K562 (cell line): ENCODE measurements around the gene CNGB1. TPM values are rescaled to one million over a fixed set of nuclear protein-coding genes. Genes with fewer than 3 reads are reported as not detected.
A peak's percentile ranks its signal among the peaks of the same experiment; 100 is the strongest.

Source experiments
- ATAC-seq: fragments of 200-7000 bp; cut with Tn5 transposase; 3 replicates; pipeline ENCODE4 v1.9.1; 2020; ENCODE audit warnings: moderate library complexity
- BruUV-seq: library from RNA; stranded (reverse); fragments of 400-500 nt; replicated peaks from 2 replicates; lab custom pipeline; 2021; lab: Mats Ljungman, UMichigan
- CTCF ChIA-PET: fragments of 300-600 bp; formaldehyde crosslinking; extraction: SDS; loops from one replicate; lab custom pipeline; 2021; ENCODE audit warnings: low intra/inter-chr PET ratio; lab: Yijun Ruan, JAX
- POLR2A ChIA-PET: fragments of 300-600, 350-650 bp; sonication (Branson Sonifier 250); formaldehyde crosslinking; extraction: SDS; loops from one replicate; lab custom pipeline; 2021; ENCODE audit warnings: antibody characterized with exemption, inconsistent platforms; lab: Yijun Ruan, JAX
- DNase-seq, 4 experiments: peaks; one replicate each; pipeline versions ENCODE4 v3.0.0 to v3.0.0-alpha.2; 2011 to 2018; ENCODE audit warnings: low spot score in 3 of 4, mixed read lengths in 3 of 4; ENCODE audit errors: extremely low read depth in 1 of 4
- FAIRE-seq: peaks from 2 replicates; lab custom pipeline; 2011; peaks lifted over from hg19 to GRCh38; lab: Jason Lieb, UNC
- H2AFZ ChIP-seq: 2 replicates; pipeline ENCODE4 v1.6.0; 2011; ENCODE audit warnings: low read depth, low read length, control low read depth, inconsistent platforms
- H3K27ac ChIP-seq: fragments of 200-600 bp; 3 replicates; pipeline ENCODE4 v1.8.0; 2011; ENCODE audit warnings: low read depth, mild to moderate bottlenecking, control low read depth, inconsistent platforms, low read length, moderate library complexity, mixed read lengths; ENCODE audit errors: extremely low read depth
- H3K27me3 ChIP-seq, 2 experiments: fragments of 300-600 bp in 1 of 2; 2 replicates in 1 of 2; 3 replicates in 1 of 2; pipeline versions ENCODE4 v1.6.0 to v1.8.0; 2011; ENCODE audit warnings: inconsistent platforms in 2 of 2, low read length in 2 of 2, mild to moderate bottlenecking in 1 of 2, mixed read lengths in 1 of 2, moderate library complexity in 1 of 2; ENCODE audit not compliant: control insufficient read depth in 2 of 2, insufficient read depth in 2 of 2
- H3K36me3 ChIP-seq: fragments of 300-600 bp; 3 replicates; pipeline ENCODE4 v1.8.0; 2011; ENCODE audit warnings: mild to moderate bottlenecking, low read length, inconsistent platforms; ENCODE audit not compliant: control insufficient read depth, insufficient read depth
- H3K4me1 ChIP-seq, 2 experiments: fragments of 200-600 bp in 1 of 2; replicated peaks in 1 of 2; 2 replicates in 1 of 2; 3 replicates in 1 of 2; pipeline versions ENCODE4 v1.5.1 to v1.8.0; 2011; ENCODE audit warnings: inconsistent platforms in 2 of 2, low read length in 2 of 2, mild to moderate bottlenecking in 1 of 2, mixed read lengths in 1 of 2, moderate library complexity in 1 of 2; ENCODE audit not compliant: control insufficient read depth in 2 of 2, insufficient read depth in 2 of 2
- H3K4me2 ChIP-seq: 2 replicates; pipeline ENCODE4 v1.6.1; 2011; ENCODE audit warnings: low read length, control low read depth, inconsistent platforms, mixed read lengths; ENCODE audit not compliant: insufficient read depth
- H3K4me3 ChIP-seq: fragments of 200-600 bp; sonication (generic), shearing (Covaris generic); 2 replicates; pipeline ENCODE4 v1.5.1; 2016; ENCODE audit warnings: control low read depth, inconsistent platforms
- H3K79me2 ChIP-seq: fragments of 200-600 bp; 3 replicates; pipeline ENCODE4 v1.8.0; 2011; ENCODE audit warnings: low read length, inconsistent platforms; ENCODE audit not compliant: control insufficient read depth, insufficient read depth
- H3K9ac ChIP-seq, 2 experiments: 2 replicates each; pipeline versions ENCODE4 v1.6.0 to v1.6.1; 2011; ENCODE audit warnings: low read depth in 2 of 2, low read length in 2 of 2, control low read depth in 1 of 2, inconsistent platforms in 1 of 2, mild to moderate bottlenecking in 1 of 2, mixed read lengths in 1 of 2; ENCODE audit not compliant: insufficient read depth in 1 of 2
- H3K9me1 ChIP-seq: one replicate; pipeline ENCODE4 v1.6.0; 2011; ENCODE audit warnings: inconsistent platforms, mild to moderate bottlenecking, low read length, moderate library complexity; ENCODE audit not compliant: control insufficient read depth, insufficient read depth
- H3K9me3 ChIP-seq: replicated peaks from 2 replicates; pipeline ENCODE4 v1.5.1; 2011; ENCODE audit warnings: low read depth, low read length, inconsistent platforms; ENCODE audit not compliant: control insufficient read depth, insufficient read depth
- H4K20me1 ChIP-seq: replicated peaks from 2 replicates; pipeline ENCODE4 v1.6.1; 2011; ENCODE audit warnings: low read length, inconsistent platforms, mixed read lengths; ENCODE audit not compliant: control insufficient read depth, insufficient read depth
- BCOR ChIP-seq: fragments of 450-650 bp; IDR thresholded peaks from 2 replicates; pipeline ENCODE4 v1.6.1; 2016
- CREBBP ChIP-seq: IDR thresholded peaks from one replicate; pipeline ENCODE4 v1.6.1; 2012; ENCODE audit warnings: low read depth, mild to moderate bottlenecking, control low read depth, inconsistent platforms, low read length
- ESRRA ChIP-seq: fragments of 450-650 bp; IDR thresholded peaks from 2 replicates; pipeline ENCODE4 v1.6.1; 2014; ENCODE audit warnings: low read depth, mild to moderate bottlenecking, moderate library complexity, borderline replicate concordance
- MAFK ChIP-seq: IDR thresholded peaks from 2 replicates; pipeline ENCODE4 v1.6.1; 2011; ENCODE audit warnings: low read length, improper control_type of control experiment
- NCOA1 ChIP-seq: fragments of 450-650 bp; IDR thresholded peaks from 2 replicates; pipeline ENCODE4 v1.6.1; 2016; ENCODE audit warnings: low read depth
- RBM25 ChIP-seq: fragments of 200-400 bp; formaldehyde crosslinking; IDR thresholded peaks from 2 replicates; pipeline ENCODE4 v1.6.1; 2018; ENCODE audit warnings: low read length, low read depth, moderate library complexity; ENCODE audit not compliant: severe bottlenecking
- WGBS: fragments of 100-300 bp; shearing (Covaris generic); methylation state at CpG from one replicate; pipeline ENCODE4 v1.1.6; 2016; ENCODE audit warnings: low coverage, mixed read lengths; ENCODE audit not compliant: insufficient coverage; ENCODE audit errors: missing lambda C conversion rate; 5-methylcytosine and 5-hydroxymethylcytosine counted together
- in situ Hi-C: fragments of 300-500 bp; cut with MboI; formaldehyde crosslinking; loops from 4 replicates; pipeline ENCODE4 v1.15.0; 2018; ENCODE audit warnings: inconsistent platforms, mixed read lengths
- intact Hi-C: fragments of 100-400 bp; cut with micrococcal nuclease; formaldehyde crosslinking; loops from 2 replicates; pipeline ENCODE4 v1.14.2; 2022
- polyA plus RNA-seq, 8 experiments: library from polyadenylated mRNA; depleted of rRNA in 4 of 8; stranded (reverse) in 5 of 8; unstranded in 3 of 8; fragments of >200 nt; fragmentation: Nextera tagmentation in 2 of 8; fragmentation: Illumina TruSeq in 1 of 8; extraction: Ambion mirVana in 2 of 8; extraction: Trizol in 1 of 8; gene quantifications; 2 replicates each; pipeline versions ENCODE4 v1.2.1 to v1.2.3, GENCODE V29; 2011 to 2014; ENCODE audit warnings: inconsistent platforms in 1 of 8, missing spikeins in 1 of 8
- total RNA-seq, 7 experiments: library from RNA; depleted of rRNA in 6 of 7; stranded (reverse); fragments of >200 nt in 6 of 7; fragmentation: Illumina TruSeq in 2 of 7; extraction: Trizol in 2 of 7; gene quantifications; 2 replicates each; pipeline versions ENCODE4 v1.2.1 to v1.2.3, GENCODE V29; 2011 to 2021; ENCODE audit warnings: low replicate concordance in 1 of 7
- TF ChIP-seq, protein P1 (sequence below), 2 experiments: fragments of 250-450 bp in 1 of 2; fragments of 450-650 bp in 1 of 2; sonication (Bioruptor Pico) in 1 of 2; IDR thresholded peaks; 2 replicates each; pipeline versions ENCODE4 v1.6.1 to v1.8.0; 2016 to 2021; ENCODE audit warnings: mild to moderate bottlenecking in 2 of 2, moderate library complexity in 2 of 2, missing compliant biosample characterization in 1 of 2, missing genetic modification characterization in 1 of 2
- TF ChIP-seq, protein P2 (sequence below): fragments of 450-650 bp; IDR thresholded peaks from 2 replicates; pipeline ENCODE4 v1.7.1; 2018; ENCODE audit warnings: mild to moderate bottlenecking, low read depth; ENCODE audit not compliant: partially characterized antibody
- TF ChIP-seq, protein P3 (sequence below): fragments of 250-450 bp; sonication (Bioruptor Pico); IDR thresholded peaks from 2 replicates; pipeline ENCODE4 v1.8.0; 2022; ENCODE audit warnings: inconsistent platforms, mild to moderate bottlenecking, moderate library complexity, borderline replicate concordance

CNGB1 gene
- total and polyA plus RNA-seq, 9 of the 15 experiments (the other 6 are each of a cell fraction or from before 2014, with no cell fraction given), result not detected

DNA sequence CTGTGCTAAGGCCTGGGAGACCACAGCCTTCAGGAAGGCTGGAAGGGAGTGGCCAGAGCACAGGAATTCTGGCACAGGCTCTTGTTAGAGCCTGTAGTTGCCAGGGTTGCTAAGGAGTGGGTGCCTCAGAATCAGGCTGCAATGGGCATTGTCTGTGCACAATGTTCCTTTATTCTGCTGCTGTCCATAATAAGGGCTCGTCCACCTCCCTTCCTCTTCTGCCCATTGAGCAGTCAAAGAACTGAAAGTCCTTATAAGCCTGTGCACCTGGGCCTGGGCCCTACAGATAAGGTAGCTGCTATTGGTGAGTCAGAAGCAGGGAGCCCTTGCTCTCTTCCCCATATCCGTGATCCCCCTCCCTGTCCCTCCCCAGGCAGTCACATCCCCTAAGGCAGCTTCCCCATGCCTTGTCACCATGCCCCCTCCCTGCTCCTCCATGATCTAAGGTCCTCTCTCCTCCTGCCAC is 5.4 kb upstream of the CNGB1 start (continued):
- TF ChIP-seq ESRRA, result no peak; the same call in 1 of the 2 replicates
- no peak for TF ChIP-seq CREBBP
- peak; percentile 12; the same call in 1 of the 2 replicates for TF ChIP-seq BCOR
- TF ChIP-seq MAFK, result peak; percentile 32; the same call in 1 of the 2 replicates
- TF ChIP-seq, protein P1, sequence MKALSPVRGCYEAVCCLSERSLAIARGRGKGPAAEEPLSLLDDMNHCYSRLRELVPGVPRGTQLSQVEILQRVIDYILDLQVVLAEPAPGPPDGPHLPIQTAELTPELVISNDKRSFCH (CRISPR knock-in tag; IDR thresholded peaks at IDR 0.05), result no peak
- TF ChIP-seq, protein P1 (tag; IDR thresholded peaks at IDR 0.05), result no peak
- TF ChIP-seq, protein P2, sequence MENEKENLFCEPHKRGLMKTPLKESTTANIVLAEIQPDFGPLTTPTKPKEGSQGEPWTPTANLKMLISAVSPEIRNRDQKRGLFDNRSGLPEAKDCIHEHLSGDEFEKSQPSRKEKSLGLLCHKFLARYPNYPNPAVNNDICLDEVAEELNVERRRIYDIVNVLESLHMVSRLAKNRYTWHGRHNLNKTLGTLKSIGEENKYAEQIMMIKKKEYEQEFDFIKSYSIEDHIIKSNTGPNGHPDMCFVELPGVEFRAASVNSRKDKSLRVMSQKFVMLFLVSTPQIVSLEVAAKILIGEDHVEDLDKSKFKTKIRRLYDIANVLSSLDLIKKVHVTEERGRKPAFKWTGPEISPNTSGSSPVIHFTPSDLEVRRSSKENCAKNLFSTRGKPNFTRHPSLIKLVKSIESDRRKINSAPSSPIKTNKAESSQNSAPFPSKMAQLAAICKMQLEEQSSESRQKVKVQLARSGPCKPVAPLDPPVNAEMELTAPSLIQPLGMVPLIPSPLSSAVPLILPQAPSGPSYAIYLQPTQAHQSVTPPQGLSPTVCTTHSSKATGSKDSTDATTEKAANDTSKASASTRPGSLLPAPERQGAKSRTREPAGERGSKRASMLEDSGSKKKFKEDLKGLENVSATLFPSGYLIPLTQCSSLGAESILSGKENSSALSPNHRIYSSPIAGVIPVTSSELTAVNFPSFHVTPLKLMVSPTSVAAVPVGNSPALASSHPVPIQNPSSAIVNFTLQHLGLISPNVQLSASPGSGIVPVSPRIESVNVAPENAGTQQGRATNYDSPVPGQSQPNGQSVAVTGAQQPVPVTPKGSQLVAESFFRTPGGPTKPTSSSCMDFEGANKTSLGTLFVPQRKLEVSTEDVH, result no peak
- peak; percentile 80 for TF ChIP-seq NCOA1

DNA sequence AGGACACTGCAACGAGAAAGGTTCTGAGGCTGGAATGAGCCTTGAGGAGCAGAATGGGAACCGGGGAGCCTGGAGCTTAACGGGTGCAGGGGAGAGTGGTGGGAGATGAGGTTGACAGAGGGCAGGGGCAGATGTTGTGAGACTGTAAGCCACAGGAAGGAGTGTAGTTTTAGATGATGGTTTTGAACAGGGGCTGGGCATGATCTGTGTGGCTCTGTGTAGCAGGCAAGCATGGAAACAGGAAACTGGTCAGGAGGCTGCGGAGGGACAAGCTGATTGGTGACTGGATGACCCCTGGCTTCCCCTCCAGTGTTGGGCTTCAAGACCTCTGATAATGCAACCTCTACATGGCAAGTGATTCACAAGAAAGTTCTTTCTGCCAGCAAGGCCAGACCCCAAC is 1.4 kb upstream of the CNGB1 start:
- intact Hi-C loops, result no loop called here
- no peaks in the 10 kb centered on the region for H3K36me3 ChIP-seq
- no peak overlapping the region; a peak in 1 of 4 replicates for H3K9ac ChIP-seq
- no peak overlapping the region for H3K4me2 ChIP-seq
- ATAC-seq (no peak), FAIRE-seq (no peak), DNase-seq (no peak)
- H3K4me1 ChIP-seq, result peaks cover 19 to 21% of the 10 kb centered on the region in 2 experiments
- H3K27me3 ChIP-seq, result no peaks in the 10 kb centered on the region
- peaks cover 6% of the 10 kb centered on the region for H3K9me1 ChIP-seq
- in situ Hi-C loops, result no loop called here
- H3K79me2 ChIP-seq, result no peaks in the 10 kb centered on the region
- ChIA-PET CTCF (interaction anchor here (0.6 kb wide), 1 partner anchor 75 kb away, joined by 3 read pairs; no protein-coding TSS in a partner anchor), POLR2A (interaction anchor here (0.5 to 1.0 kb wide), 3 partner anchors 28 to 342 kb away, joined by 3 to 4 read pairs (median 3); partner anchors contain the start of gene ZNF319)
- H2AFZ ChIP-seq, result no peak overlapping the region; the same call in 1 of the 2 replicates
- H3K27ac ChIP-seq, result no peak overlapping the region
- BruUV-seq, result no TSS peak
- TF ChIP-seq RBM25, result peak; percentile 31
- TF ChIP-seq, protein P3, sequence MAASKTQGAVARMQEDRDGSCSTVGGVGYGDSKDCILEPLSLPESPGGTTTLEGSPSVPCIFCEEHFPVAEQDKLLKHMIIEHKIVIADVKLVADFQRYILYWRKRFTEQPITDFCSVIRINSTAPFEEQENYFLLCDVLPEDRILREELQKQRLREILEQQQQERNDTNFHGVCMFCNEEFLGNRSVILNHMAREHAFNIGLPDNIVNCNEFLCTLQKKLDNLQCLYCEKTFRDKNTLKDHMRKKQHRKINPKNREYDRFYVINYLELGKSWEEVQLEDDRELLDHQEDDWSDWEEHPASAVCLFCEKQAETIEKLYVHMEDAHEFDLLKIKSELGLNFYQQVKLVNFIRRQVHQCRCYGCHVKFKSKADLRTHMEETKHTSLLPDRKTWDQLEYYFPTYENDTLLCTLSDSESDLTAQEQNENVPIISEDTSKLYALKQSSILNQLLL (CRISPR knock-in tag), result no peak
- no peaks in the 10 kb centered on the region for H4K20me1 ChIP-seq
- WGBS, result 73% methylated on average over 4 of the region's 4 CpGs
- H3K4me3 ChIP-seq, result no peak overlapping the region
- H3K9me3 ChIP-seq, result no peaks in the 10 kb centered on the region
